SJSA1 (cell line): ENCODE data around the gene AXIN1. TPM values are rescaled to one million over a fixed set of nuclear protein-coding genes. Genes with fewer than 3 reads are reported as not detected.
A peak's percentile ranks its signal among the peaks of the same experiment; 100 is the strongest.
"Not testable (repeated sequence)": the region's sequence is repeated elsewhere in the genome, so short reads cannot be mapped to it uniquely, and the experiment has no call there.

Experiments
- DNase-seq, 2 experiments: peaks; one replicate each; pipeline ENCODE4 v3.0.0-alpha.2; 2015 to 2020; ENCODE audit warnings: low spot score in 2 of 2, low read depth in 1 of 2
- H3K27ac ChIP-seq: fragments of 250-450 bp; sonication (Bioruptor Pico); 2 replicates; pipeline ENCODE4 v1.5.1; 2020; ENCODE audit warnings: mild to moderate bottlenecking, moderate library complexity
- H3K27me3 ChIP-seq: fragments of 250-450 bp; sonication (Bioruptor Pico); replicated peaks from 2 replicates; pipeline ENCODE4 v1.5.1; 2020; ENCODE audit warnings: mild to moderate bottlenecking, moderate library complexity
- H3K36me3 ChIP-seq: fragments of 250-450 bp; sonication (Bioruptor Pico); 2 replicates; pipeline ENCODE4 v1.5.1; 2020; ENCODE audit warnings: mild to moderate bottlenecking
- H3K4me1 ChIP-seq: fragments of 250-450 bp; sonication (Bioruptor Pico); replicated peaks from 2 replicates; pipeline ENCODE4 v1.6.1; 2021; ENCODE audit warnings: mild to moderate bottlenecking
- H3K4me3 ChIP-seq: fragments of 250-450 bp; sonication (Bioruptor Pico); 2 replicates; pipeline ENCODE4 v1.5.1; 2020; ENCODE audit warnings: mild to moderate bottlenecking
- H3K9me3 ChIP-seq: fragments of 250-450 bp; sonication (Bioruptor Pico); replicated peaks from 2 replicates; pipeline ENCODE4 v1.5.1; 2020; ENCODE audit warnings: mild to moderate bottlenecking
- total RNA-seq: library from RNA; depleted of rRNA; stranded (reverse); fragments of >200 nt; shearing (Covaris generic); gene quantifications from 2 replicates; pipeline ENCODE4 v1.2.3, GENCODE V29; 2014

AXIN1 gene
- total RNA-seq, 1 experiment from 2014 or later, result 26.4 TPM

GRCh38 chr16:272633-273546, 79.6 kb downstream of the AXIN1 start:
- Histone ChIP-seq H3K4me1 (no peaks in the 10 kb centered on the region), H3K27me3 (peaks cover 31% of the 10 kb centered on the region), H3K27ac (no peak overlapping the region), H3K9me3 (no peaks in the 10 kb centered on the region), H3K4me3 (no peak overlapping the region), H3K36me3 (no peaks in the 10 kb centered on the region)
- DNase-seq, result no peak

- Histone ChIP-seq H3K4me1 (no peaks in the 10 kb centered on the region), H3K4me3 (no peak overlapping the region)
These were observed 81.9 kb downstream of the AXIN1 start for GRCh38 chr16:270381-271255.

GRCh38 chr16:269061-269796, 83.3 kb downstream of the AXIN1 start:
- no peaks in the 10 kb centered on the region for H3K9me3 ChIP-seq
- peaks cover 3% of the 10 kb centered on the region; the same call in 1 of the 2 replicates for H3K36me3 ChIP-seq
- no peak overlapping the region for H3K27ac ChIP-seq
- H3K4me1 ChIP-seq, result no peaks in the 10 kb centered on the region
- DNase-seq, result peak in 1 of 2 experiments; percentile 45
- no peak overlapping the region for H3K4me3 ChIP-seq
- peaks cover 6% of the 10 kb centered on the region for H3K27me3 ChIP-seq

More at GRCh38 chr16:270381-271255, 81.9 kb downstream of the AXIN1 start:
- peak in 1 of 2 experiments; percentile 41 for DNase-seq
- Histone ChIP-seq H3K36me3 (no peaks in the 10 kb centered on the region), H3K27me3 (peaks cover 18% of the 10 kb centered on the region), H3K27ac (no peak overlapping the region), H3K9me3 (no peaks in the 10 kb centered on the region)

GRCh38 chr16:268141-269053, 84.1 kb downstream of the AXIN1 start:
- no peaks in the 10 kb centered on the region for H3K4me1 ChIP-seq
- H3K27me3 ChIP-seq, result no peaks in the 10 kb centered on the region
- no peak overlapping the region for H3K27ac ChIP-seq
- peaks cover 4% of the 10 kb centered on the region; the same call in 1 of the 2 replicates for H3K36me3 ChIP-seq
- no peak overlapping the region for H3K4me3 ChIP-seq
- no peaks in the 10 kb centered on the region for H3K9me3 ChIP-seq
- DNase-seq, result peak in 1 of 2 experiments; percentile 38

- not testable (repeated sequence) for H3K27me3 ChIP-seq, H3K4me3 ChIP-seq, H3K27ac ChIP-seq, DNase-seq, H3K9me3 ChIP-seq, H3K36me3 ChIP-seq, H3K4me1 ChIP-seq
These were observed 85.0 kb downstream of the AXIN1 start for GRCh38 chr16:267562-267961.

GRCh38 chr16:266258-267164, 86.0 kb downstream of the AXIN1 start:
- Histone ChIP-seq H3K27me3 (no peaks in the 10 kb centered on the region), H3K36me3 (peaks cover 4% of the 10 kb centered on the region; the same call in 1 of the 2 replicates), H3K9me3 (no peaks in the 10 kb centered on the region), H3K4me1 (no peaks in the 10 kb centered on the region), H3K4me3 (no peak overlapping the region), H3K27ac (no peak overlapping the region)
- no peak for DNase-seq

GRCh38 chr16:265711-266110, 86.8 kb downstream of the AXIN1 start:
- H3K4me1 ChIP-seq, result no peaks in the 10 kb centered on the region
- DNase-seq, result no peak
- H3K9me3 ChIP-seq, result no peaks in the 10 kb centered on the region
- no peak overlapping the region for H3K4me3 ChIP-seq
- H3K27ac ChIP-seq, result no peak overlapping the region
- H3K27me3 ChIP-seq, result no peaks in the 10 kb centered on the region
- peaks cover 4% of the 10 kb centered on the region; the same call in 1 of the 2 replicates for H3K36me3 ChIP-seq

DNA sequence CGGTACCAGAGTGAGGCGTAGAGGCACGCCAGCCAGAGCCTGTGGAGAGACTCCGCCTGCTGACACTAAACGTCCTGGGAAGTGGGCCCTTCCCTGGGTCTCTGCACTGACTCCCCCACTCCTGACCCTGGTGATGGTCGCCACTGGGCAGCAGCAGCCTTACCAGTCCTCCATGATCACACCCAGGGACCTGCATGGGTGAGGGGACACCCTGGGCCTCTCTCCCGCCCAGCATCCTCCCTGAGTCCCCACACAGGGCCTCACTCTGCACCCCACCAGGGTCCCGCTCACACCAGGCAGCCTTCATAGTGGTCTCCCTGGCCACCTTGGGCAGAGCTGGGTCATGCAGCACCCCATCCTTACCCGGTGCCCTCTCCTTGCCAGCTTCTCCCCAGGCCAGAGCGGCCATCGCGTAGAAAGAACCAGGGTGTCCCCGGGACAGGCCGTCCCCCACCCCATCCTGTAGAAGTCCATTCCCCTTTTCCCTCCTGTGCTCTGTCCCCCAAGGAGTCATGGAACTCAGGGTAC, 87.5 kb downstream of the AXIN1 start:
- DNase-seq, result no peak
- Histone ChIP-seq H3K36me3 (peaks cover 5% of the 10 kb centered on the region), H3K27ac (no peak overlapping the region), H3K9me3 (no peaks in the 10 kb centered on the region), H3K27me3 (no peaks in the 10 kb centered on the region), H3K4me1 (no peaks in the 10 kb centered on the region), H3K4me3 (no peak overlapping the region)

- Histone ChIP-seq H3K27me3 (no peaks in the 10 kb centered on the region), H3K4me3 (no peak overlapping the region), H3K4me1 (no peaks in the 10 kb centered on the region), H3K36me3 (peaks cover 7% of the 10 kb centered on the region), H3K9me3 (no peaks in the 10 kb centered on the region), H3K27ac (no peak overlapping the region)
- no peak for DNase-seq
These were observed 88.0 kb downstream of the AXIN1 start for GRCh38 chr16:264440-264951.

GRCh38 chr16:263944-264343, 88.6 kb downstream of the AXIN1 start:
- H3K36me3 ChIP-seq, result peaks cover 7% of the 10 kb centered on the region
- no peaks in the 10 kb centered on the region for H3K4me1 ChIP-seq
- no peak overlapping the region for H3K27ac ChIP-seq
- H3K9me3 ChIP-seq, result no peaks in the 10 kb centered on the region
- DNase-seq, result no peak
- no peaks in the 10 kb centered on the region for H3K27me3 ChIP-seq
- H3K4me3 ChIP-seq, result no peak overlapping the region

DNA sequence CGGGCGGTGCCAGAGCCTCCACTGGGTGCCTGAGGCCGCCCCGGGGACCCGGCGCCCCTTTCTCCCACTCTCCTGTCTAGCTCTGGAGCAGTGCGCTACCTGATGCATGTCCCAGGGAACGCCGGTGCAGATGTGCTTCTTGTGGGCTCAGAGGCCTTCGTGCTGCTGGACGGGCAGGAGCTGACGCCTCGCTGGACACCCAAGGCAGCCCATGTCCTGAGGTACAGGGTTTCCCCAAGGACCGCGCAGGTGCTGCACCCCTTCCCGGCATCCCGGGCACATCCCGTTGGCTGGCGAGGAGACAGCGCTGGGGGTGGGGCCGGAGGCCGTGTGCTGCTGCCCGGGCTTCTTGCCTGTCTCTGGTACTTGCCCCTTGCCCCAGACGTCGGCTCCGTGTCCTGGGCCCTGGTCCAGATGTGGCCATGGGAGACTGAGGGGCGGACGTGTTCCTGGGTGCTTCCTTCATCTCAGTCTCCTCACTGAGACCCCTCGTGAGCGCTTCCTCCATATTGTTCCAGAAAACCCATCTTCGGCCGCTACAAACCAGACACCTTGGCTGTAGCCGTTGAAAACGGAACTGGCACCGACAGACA, 89.2 kb downstream of the AXIN1 start:
- no peaks in the 10 kb centered on the region for H3K27me3 ChIP-seq
- H3K4me1 ChIP-seq, result no peaks in the 10 kb centered on the region
- peaks cover 7% of the 10 kb centered on the region for H3K36me3 ChIP-seq
- H3K9me3 ChIP-seq, result no peaks in the 10 kb centered on the region
- no peak for DNase-seq
- H3K27ac ChIP-seq, result no peak overlapping the region
- no peak overlapping the region for H3K4me3 ChIP-seq
